HS-27A (cell line): Measurements from ENCODE around the gene ITPRIP.

Experiments
- DNase-seq: peaks from one replicate; pipeline ENCODE4 v3.0.0-alpha.2; 2012; ENCODE audit warnings: low read depth, missing footprints

Gene ITPRIP

GRCh38 chr10:104279550-104280259 lies 58.6 kb downstream of the ITPRIP start:
- DNase-seq: no peak

DNA sequence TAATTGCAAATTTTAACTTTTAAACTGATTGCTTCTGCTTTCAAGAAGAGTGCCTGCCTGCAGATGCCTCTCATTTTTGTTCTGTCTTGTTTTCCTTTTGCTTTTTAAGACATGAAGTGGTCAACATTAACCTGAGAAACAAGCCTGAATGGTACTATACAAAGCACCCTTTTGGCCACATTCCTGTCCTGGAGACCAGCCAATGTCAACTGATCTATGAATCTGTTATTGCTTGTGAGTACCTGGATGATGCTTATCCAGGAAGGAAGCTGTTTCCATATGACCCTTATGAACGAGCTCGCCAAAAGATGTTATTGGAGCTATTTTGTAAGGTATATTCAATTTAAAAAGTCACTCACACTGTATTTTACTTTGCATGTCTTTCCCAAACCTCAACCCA lies 60.5 kb downstream of the ITPRIP start:
- no peak for DNase-seq

DNA sequence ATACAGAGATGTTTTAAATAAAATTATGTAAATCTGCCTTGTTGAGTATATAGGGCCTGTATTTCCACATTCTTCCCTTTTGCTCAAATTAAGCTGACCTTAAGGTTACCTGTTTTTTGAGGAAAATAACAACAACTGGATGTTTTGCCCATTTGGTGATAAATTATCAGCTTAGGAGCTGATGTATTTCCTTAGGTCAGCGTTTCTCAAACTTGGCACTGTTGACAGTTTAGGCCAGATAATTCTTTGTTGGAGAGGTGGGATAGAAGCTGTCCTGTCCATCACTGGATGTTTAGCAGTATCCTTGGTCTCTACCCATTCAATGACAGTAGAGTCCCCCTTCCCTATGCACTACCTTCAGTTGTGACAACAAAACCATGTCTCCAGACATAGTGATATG lies 62.1 kb downstream of the ITPRIP start:
- DNase-seq: no peak

DNA sequence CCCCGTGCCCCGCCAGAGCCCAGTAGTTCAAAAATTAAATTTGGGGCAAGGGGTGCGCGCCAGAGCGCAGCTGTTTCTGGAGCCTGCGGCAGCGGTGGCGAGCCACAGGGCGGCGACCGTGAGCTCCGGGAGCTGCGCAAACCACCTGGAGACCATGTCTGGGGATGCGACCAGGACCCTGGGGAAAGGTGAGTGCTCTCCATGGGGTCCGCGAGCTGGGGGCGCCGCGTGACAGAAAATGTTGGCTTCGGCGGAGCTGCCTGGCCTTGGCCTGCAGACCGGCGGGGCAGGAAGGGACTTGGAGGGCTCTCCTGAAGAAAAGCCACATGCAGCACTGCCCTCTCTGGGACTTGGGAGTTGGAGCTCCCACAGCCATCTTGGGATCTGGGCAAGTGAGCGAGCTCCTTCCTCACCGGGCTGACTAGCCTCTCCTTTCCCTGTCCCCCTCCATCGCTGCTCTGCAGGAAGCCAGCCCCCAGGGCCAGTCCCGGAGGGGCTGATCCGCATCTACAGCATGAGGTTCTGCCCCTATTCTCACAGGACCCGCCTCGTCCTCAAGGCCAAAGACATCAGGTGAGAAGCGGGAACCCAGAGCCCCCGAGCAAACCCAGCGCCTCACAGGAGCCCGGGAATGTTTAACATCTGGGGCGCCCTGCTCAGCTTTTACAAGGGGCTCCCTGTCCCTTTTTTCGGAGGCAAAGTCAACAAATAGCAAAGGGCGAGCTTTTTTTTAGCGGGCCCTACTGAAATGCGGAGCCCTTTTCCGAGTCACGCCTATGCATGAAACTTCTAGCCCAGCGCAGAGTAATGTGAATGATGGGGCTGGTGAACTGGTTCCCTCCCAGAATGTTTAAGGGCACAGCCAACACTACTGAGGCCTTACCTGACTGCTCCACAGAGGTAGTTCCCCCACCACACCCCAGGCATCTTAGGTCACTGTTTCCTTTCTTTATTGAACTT lies 63.2 kb downstream of the ITPRIP start:
- DNase-seq: no peak

DNA sequence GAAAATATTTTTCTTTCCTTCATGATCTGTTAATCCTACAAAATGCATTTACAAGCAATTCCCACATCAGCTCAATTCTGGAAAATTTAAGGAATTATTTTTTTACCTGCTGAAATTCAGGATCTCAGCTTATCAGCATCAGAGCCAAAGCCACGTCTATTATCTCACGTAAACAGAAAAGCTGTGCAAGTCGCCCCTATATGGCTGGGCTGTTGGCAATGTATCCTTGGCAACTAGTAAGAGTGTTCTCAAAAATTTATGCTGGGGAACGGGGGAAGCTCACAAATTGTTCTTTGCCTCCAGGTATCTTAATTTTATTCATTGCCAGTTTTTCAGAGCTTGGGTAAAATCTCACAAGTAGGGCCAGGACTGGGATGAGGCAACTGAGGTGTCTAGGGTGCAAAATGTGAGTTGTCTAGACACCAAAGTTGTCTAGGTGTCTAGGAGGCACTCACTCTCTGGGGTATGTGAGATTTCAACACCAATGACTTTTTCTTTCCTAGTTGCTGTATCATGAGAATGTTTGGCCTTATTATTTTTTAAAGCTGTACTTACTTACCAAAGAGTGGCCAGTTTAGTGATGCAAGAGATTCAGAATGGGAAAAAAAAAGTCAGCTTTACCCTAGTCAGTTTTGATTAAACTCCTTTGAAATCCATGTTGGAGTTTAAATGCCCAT lies 64.2 kb downstream of the ITPRIP start:
- no peak for DNase-seq

- DNase-seq: no peak
Observed at GRCh38 chr10:104273286-104273685, 65.0 kb downstream of the ITPRIP start.

DNA sequence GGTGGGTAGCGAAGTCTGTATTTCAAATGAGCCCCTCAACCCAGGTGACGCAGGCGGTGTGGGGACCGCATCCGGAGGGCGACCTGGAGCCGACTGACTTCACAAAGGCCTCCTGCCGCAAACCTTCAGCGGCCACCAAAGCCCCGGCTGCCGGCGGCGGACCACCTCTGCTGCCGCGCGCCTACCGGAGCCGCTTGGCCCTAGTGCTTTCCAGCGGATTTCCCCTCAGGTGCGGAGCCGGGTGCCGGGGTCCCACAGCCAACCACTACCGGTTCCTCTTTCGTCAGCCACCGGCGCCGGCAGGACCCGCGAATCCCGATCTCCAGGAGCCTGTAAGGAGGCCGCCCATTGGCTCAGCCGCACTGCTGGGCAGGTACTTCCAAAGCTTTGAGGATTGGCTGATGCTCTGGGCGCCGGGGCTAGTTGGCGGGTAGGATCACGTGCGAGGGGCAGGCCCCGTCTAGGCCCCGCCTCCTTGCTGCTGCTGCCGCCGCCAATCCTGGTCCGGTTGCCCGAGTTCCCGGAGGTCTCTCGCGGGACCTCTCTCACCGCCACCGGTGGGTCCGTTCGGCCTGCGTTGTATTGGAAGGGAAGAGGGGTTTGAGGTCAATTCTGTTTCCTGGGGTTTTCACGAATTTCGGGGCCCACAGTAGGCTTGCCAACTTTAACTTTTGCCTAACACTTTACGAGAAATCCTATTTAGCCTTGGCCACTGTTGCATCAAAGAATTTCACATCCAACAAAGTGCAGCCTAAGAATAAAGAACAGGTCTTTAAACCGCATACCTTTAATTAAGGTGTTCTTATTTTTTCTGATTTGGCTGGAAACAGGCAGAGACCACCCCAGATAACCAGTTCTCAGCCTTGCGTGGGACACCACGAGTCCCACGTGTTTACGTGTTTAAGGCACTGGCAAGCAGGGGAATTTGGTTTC lies 69.3 kb downstream of the ITPRIP start, which contains the start of gene GSTO2:
TSS of gene GSTO2 (plus strand) at position 472 of the 933 bp plus-strand sequence. CDS start 5,732 bp downstream, outside the sequence.
- peak; percentile 23 for DNase-seq

DNA sequence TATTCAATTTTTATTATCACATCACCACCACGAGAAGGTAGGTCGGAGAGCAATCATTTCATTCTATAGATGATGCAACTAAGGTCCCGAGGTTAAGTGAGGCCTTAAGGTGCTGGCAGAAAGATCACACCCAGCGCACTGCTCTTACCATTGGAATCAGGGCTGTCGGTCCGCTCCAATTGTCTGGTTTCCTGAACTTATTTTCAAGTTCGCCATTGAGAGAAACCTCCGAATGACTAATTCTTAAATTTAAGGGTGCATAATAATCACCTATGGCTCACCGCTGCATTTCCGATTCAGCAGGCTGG lies 69.9 kb downstream of the ITPRIP start:
- DNase-seq: no peak

DNA sequence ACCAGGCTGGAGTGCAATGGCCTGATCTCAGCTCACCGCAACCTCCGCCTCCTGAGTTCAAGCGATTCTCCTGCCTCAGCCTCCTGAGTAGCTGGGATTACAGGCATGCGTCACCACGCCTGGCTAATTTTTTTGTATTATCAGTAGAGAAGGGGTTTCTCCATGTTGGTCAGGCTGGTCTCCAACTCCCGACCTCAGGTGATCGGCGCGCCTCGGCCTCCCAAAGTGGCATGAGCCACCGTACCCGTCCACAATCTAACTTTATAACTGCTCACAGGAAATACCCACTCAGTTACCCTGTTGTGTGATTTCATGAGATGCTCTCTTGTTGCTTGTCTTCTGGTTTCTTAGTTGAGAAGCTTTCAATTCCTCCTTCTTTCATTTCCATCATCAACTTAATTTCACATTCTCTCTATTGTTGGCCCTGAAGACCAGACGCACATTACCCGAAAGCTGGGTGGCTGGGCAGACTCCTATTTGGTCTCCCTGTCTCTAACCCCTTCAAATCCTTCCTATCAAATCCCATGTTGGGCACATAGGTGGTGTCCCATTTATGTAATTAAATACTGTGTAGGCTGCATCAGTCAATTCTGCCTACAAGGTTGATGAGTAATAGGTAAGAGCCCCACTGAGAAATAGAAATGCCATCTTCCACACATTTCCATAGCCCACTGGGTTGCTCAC lies 70.4 kb downstream of the ITPRIP start:
- DNase-seq: no peak

- no peak for DNase-seq
Observed at GRCh38 chr10:104264783-104265182, 73.5 kb downstream of the ITPRIP start.

DNA sequence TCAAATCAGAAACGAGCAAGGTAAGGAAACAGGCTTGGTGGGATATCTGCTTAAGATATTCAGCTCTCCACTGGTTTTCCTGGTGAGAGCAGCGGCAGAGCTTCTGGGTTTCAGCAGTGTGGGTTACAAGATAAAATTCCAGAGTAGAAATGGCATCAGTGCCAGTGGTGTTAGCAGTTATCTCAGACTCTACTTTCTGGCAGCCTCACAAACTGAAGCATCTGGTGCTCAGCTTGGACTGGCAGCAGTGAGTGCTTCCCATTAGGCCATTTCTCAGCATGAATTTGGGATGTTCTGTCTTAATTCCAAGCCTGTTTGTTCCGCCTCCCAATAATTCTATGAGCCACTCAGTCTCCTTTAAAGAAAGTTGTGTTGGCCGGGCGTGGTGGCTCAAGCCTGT lies 76.2 kb downstream of the ITPRIP start:
- DNase-seq: no peak

DNA sequence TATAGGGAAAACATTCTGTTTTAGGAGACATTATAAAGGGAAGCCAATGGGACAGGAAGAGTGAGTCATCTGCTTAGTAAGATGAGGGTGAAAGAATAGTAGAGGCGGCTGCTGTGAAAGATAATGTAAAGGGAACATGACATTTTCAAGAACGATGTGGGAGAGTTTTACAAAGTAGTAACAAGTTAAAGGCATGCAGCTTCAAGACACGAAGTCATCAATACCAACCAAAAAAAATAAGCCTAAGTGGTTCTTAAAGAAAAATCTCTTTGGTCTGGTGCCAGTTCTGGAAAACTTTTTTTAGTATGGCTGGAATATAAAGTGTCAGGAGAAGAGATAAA lies 77.5 kb downstream of the ITPRIP start:
- DNase-seq: no peak

DNA sequence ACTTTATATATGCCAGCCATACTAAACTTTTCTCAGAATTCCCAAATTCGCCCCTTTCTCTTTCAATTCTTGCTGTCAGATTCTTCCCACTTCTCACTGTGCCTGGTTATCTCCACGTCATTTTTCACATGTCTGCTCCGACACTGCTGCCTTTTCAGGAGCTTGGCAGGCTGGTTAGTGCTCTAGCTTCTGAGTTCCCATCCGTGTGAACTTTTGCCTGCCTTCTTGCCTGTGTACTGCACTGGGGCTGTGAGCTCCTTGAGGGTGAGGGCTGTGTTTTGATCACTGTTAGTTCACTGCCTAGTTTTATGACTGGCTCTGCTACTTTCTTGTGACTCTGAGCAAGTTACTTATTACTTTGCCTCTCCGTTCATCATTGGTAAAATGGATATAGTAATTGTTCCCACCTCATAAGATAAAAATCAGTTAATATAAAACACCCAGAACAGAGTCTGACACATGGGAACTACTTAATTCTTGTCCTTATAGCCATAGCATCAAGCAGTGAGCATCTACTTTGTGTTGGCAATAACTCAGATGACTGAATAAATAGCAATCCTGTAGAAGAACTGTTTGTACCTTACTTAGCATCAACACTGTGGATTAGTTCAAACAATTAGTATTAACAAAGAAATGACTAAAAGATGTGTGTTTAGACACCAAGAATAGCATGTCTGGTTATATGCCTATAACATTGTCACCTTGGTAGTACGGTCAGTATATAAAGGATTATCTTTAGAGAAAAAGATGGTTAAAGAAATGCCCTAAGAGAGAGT lies 78.1 kb downstream of the ITPRIP start:
- DNase-seq: no peak
